HG02610 (cell line): ENCODE measurements around the gene CALN1.
"Not testable (repeated sequence)": the region's sequence is repeated elsewhere in the genome, so short reads cannot be mapped to it uniquely, and the experiment has no call there.

Experiments used
- ATAC-seq: cut with Tn5 transposase; IDR thresholded peaks from one replicate; pipeline ENCODE4 v1.9.1; 2021; ENCODE audit warnings: mild to moderate bottlenecking, moderate library complexity; ENCODE audit not compliant: unreplicated experiment

The CALN1 gene

DNA sequence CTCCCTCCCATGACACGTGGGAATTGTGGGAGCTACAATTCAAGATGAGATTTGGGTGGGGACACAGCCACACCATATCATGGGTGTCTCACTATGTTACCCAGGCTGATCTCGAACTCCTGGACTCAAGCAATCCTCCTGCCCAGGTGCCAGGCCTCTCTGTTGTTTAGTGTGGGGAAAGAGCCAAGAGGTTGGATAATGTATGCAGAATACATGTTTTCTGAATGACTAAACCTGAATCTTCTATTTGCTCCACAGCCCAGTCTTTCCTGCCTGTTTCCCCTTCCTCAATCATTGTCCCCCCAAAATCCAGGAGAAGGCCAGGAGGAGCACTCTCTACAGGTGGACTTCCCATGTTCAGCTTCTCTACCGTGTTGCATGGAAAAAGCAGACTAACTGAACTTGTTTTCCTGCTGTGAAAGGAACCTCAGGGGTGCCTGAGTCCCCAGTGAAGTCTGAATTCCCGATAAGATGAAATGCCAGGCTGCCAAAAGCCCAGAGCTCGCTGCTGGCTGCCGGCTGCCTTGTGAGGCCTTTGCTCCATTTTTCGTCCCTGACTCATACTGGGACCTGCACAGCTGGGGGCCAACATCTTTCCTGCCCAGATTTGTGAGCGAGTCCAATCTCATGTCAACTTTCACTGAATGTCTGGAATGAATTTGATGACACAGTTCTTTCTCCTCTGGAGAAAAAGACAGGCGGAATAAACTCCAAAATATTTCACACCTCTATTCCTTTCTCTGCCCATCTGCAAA is 588.0 kb downstream of the CALN1 start:
- no peak for ATAC-seq

DNA sequence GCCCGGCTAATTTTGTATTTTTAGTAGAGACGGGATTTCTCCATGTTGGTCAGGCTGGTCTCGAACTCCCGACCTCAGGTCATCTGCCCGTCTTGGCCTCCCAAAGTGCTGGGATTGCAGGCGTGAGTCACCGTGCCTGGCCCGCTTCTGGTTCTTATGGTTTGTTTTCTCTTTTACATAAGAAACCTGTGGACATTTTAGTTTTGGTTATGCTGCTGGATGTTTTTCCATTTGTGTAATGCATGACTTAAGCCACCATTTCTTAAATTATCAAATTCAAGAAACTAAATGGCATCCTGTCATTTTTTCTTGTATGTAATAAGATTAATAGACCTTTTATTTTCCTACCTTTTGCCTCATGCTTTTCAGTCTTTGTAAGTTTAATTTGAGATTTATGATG is 589.7 kb downstream of the CALN1 start:
- ATAC-seq: not testable (repeated sequence)

DNA sequence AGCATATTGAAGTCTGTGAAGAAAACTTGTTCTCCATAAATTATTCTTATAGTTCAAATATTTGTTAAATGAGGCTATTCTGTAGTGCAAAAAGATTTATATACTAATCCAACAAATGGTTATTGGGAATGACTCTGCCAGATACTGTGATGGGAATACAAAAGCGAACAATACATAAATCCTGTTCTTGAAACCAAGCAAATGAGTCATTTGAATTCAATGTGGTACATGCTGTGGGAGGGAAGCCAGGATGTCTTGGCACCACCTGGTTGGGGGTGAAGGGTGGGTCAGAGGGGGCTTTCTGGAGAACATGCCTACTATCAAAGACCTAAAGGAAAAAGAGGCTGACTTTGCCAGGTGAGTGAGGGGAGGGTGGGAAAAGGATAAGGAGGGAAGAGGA is 594.2 kb downstream of the CALN1 start:
- no peak for ATAC-seq

DNA sequence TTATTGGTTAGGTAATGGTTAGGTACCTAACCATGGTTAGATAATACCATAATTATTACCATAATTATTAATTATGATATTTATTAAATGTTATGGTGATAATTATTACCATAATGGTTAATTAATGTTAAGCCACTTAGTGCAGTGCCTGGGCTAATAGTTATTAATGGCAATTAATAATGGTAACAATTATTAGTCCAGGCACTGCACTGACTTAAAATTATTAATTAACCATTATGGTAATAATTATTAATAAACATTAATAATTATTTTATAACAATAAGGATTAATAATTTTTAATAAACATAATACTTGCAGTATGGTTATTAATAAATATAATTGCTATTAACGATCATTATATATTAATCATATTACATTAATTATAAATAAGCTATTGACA is 604.0 kb downstream of the CALN1 start:
- ATAC-seq: no peak

DNA sequence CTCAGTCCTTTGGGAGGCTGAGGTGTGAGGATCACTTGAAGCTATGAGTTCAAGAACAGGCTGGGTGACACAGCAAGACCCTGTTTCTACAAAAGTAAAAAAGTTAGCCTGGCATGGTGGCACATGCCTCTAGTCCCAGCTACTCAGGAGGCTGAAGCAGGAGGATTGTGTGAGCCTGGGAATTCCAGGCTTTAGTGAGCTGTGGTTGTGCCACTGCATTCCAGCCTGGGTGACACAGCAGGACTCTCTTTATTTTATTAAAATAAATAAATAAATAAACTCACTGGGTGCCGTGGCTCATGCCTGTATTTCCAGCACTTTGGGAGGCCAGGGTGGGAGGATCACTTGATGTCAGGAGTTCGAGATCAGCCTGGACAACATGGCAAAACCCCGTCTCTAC is 607.9 kb downstream of the CALN1 start:
- no peak for ATAC-seq

DNA sequence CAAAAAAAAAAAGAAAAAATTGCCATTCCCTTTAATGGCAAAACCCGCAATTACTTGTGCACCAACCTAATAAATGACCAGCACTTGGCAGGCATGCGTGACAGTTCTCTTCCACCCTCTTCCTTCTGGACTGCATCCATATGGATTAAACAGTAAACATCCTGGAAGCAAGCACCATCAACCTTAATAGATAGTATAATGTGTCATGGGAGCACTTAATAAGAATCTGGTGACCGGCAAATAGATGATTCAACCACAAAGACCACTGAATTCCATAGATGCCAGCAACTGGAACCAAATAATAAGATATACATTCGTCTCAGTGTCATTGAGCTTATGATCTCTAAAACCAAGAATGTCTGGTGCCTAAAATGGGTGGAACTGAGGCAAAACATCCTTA is 610.2 kb downstream of the CALN1 start:
- ATAC-seq: no peak

DNA sequence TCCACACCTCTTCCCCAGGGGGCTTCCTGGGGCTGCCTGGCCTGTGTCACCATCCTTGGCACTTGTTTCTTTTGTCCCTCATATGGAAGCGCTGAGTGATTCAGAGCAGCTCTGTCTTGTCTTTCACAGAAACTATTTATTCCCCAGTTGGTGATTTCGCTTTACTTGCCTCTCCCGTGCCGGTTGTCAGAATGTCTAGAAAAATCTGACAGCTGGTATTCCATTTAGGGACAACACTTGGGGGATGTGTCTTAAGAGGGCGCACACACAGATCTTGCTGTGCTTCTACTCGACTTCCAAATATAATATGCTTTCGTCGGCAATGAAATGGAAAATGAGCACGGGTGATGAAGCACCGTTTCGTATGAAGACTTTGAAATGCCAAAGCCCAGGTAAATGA is 611.8 kb downstream of the CALN1 start:
- no peak for ATAC-seq

DNA sequence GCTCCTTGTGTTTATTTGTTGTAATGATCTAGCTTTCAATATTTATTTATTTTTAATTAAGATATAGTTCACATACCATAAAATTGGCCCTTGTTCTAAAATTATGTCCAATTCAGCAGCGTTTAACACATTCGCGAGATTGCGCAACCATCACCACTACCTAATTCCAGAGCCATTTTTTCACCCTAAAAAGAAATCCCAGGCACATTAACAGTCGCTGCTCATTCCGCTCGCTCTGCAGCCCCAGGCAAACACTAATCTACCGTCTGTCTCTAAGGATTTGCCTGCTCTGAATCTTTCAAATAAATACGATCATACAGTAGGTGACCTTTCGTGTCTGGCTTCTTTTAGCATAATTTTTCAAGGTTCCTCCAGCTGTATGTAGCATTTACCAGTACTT is 616.7 kb downstream of the CALN1 start:
- no peak for ATAC-seq

DNA sequence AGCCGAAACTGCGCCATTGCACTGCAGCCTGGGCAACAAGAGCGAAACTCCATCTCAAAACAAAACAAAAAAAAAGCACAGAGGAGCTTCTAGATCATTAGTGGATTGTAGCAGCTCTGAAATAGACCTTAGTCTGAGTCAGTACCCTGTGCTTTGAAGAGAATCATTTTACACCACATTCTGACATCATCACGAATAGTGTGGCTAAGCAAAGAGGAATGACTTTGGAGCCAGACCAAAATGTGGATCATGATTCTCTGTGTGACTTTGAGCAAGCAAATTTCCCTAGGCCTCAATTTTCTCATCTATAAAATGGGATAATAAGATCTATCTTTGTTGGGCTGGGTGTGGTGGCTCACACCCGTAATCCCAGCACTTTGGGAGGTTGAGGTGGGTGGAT is 618.9 kb downstream of the CALN1 start:
- ATAC-seq: no peak

DNA sequence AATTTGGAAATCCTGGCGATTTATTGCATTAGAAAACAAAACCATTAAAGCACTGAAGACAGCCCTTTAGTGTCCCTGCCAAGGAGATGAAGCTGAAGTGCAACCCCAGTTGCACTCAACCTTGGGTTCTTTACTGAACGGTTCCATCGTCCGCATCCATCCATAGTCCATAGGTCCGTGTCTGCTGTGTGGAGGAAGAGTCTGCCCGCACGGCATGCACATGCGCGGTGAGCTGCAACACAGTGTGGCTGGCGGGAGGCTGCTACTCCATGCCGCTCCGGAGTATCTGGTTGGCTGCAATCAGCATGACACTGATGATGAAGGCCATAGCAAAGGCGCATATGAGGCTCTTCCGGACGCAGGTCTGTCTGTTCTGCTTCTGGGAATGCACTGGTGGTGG is 624.6 kb downstream of the CALN1 start:
- ATAC-seq: no peak

DNA sequence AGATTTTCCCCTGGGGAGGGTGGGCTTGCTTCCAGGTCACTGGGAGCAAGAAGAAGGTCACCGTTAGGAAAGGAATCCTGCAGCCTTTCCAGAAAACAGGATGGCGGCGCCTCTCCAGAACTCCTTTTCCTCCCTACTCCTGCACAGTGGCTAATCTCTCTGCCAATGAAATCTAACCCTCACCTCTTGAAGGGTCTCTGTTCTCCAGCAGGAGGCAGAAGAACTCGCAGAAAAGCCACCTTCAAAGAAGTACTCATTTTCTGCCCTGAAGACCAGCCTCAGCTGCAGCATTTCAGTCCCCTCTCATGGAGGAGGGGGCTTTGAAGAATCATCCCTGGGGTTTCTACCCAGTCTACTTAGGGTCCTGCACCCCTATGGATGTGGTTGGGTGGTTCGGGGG is 626.9 kb downstream of the CALN1 start:
- no peak for ATAC-seq

DNA sequence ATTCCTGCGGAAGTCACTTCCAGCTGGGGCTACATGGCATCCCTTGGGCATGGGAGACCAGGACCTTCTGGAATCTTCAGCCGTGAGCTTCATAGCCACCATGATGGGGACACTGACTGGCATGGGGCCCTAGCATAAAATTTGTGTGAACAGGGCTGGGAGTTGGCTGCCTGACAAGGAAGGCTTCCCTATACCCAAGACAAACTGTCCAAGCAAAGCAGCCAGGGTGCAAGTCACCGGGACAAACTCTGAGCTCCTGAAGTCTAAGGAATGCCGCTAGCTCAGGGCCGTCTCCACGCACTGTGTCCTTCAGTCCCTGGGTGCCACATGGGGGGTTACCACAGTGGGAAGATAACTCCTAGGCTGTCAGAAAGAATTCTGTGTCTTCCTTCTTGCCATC is 627.4 kb downstream of the CALN1 start:
- ATAC-seq: no peak

DNA sequence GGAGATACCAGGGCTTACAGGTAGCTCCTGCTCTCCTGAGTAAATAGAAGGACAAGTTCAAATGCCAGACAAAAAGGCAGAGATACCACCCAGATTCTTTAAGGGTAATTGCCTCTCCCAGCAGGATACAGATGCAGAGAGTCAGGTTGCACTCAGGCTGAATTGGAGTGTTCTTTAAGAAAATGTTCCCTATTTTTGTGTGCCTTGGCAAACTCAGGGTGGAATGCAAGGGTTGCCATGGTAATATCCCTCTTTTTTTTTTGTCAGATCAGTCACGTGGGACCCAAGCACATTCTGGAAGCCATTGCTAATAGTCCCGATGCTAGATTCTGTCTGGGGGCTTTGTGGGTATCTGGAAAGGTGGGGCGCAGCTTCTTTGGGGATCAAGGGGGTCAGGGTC is 628.0 kb downstream of the CALN1 start:
- ATAC-seq: no peak

DNA sequence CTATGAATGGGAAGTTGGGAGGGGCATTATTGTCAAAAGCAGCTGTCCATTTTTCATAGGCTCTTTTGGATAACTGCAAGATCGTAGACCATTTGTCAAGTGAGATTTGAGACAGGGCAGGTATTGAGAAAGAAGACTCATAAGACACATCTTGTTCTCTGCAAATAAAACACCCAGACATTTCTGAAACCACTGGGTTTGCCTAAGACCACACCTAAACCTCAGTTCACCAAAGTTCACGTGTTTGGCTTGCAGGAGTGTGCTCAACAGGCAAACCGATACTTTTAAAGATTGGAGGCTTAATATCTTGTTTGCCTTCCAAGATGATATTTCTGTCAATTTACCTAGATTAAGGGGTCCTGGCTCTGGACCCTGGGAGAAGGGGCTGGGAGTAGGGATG is 628.4 kb downstream of the CALN1 start:
- ATAC-seq: no peak

DNA sequence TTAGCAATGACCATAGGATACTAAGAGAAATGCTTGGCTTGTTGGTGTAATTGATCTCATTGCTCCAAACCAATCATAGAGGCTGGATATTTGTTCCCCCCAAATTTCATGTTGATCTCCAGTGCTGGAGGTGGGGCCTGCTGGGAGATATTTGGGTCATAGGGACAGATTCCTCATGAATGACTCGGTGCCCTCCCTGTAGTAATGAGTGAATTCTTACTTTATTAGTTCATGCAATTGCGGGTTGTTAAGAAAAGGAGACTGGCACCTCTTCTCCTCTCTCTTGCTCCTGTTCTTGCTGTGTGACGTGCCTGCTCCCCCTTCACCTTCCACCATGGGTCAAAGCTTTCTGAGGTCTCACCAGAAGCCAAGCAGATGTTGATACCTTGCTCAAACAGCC is 630.1 kb downstream of the CALN1 start:
- no peak for ATAC-seq

DNA sequence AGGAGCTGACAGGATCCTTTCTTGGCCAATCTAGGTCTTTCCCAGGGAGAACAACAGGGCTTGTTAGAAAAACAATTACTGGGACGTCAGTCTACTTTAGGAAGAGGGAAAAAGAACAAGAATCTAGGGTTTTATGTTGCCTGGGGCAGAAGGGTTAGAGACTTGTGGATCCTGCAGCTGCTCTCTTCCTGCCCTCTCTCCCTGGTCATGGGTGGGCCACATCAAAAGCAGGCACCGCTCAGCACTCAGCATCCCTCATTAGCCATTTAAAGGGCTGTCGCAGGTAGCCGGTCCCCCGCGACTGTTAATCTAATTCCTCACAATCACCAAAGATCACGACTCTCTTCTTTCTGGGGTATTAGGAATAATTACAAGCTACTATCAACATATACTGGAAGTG is 631.9 kb downstream of the CALN1 start:
- no peak for ATAC-seq

DNA sequence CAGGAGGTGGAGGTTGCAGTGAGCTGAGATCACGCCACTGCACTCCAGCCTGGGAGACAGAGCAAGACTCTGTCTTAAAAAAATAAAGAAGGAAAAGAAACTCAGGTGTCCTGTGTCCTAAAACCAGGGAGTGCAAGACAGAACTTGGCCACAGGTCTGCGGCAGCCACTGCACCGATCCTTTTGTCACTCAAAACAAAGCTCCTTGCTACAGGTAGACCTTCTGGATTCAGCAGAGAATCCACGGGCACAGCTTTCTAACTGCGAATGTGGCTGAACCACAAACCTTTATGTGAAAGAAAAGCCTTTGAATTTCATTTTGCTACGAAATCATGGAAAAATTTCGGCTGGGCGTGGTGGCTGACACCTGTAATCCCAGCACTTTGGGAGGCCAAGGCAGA is 634.9 kb downstream of the CALN1 start:
- ATAC-seq: no peak

DNA sequence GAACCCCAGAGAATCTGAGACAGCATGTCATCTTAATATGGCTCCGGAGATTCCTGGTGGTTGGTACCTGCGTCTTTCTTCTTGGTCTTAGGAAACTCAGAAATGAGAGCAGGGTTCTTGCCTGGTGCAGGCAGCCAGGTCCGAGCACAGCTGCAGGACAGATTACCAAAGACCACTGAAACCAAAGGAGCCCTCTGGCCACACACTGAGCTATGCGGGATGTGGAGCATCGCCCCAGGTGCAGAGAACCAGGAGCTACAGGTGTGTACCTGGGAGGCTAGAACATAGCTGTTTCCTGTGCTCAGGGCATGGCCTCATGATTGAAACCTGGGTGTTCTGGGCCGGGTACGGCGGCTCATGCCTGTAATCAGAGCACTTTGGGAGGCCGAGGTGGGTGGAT is 635.4 kb downstream of the CALN1 start:
- no peak for ATAC-seq

DNA sequence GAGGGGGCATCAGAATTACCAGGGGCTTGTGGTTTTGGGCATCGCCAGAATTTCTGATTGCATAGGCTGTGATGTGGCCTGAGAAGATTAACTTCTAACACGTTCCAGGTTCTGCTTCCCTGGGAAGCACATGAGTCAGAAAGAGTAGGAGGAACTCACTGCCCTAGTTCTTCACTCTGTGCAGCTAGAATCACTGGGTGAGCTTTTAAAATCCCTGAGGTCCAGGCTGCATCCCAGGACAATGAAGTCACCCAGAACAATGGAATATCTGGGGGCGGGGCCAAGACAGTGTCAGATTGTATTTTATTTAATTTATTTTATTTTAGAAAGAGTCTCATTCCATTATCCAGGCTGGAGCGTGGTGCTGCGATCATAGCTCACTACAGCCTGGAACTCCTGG is 636.5 kb downstream of the CALN1 start:
- ATAC-seq: no peak

DNA sequence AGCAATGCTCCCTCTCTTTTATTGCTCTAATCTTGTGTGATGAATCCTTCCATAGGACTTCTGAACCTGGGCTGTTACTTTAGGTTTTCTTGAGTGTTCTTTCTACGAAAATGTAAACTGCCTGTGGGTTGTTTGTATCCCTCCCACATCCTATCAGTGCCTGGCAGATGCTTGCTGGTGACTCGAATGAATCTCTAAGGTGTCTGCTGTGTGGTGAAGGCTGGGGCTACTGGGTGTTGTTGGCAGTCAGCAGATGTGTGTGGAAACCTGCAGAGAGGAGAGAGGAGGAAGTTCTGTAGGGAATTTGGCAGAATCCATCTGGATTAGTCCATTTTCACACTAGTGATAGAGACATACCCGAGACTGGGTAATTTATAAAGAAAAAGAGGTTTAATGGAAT is 639.4 kb downstream of the CALN1 start:
- ATAC-seq: no peak

DNA sequence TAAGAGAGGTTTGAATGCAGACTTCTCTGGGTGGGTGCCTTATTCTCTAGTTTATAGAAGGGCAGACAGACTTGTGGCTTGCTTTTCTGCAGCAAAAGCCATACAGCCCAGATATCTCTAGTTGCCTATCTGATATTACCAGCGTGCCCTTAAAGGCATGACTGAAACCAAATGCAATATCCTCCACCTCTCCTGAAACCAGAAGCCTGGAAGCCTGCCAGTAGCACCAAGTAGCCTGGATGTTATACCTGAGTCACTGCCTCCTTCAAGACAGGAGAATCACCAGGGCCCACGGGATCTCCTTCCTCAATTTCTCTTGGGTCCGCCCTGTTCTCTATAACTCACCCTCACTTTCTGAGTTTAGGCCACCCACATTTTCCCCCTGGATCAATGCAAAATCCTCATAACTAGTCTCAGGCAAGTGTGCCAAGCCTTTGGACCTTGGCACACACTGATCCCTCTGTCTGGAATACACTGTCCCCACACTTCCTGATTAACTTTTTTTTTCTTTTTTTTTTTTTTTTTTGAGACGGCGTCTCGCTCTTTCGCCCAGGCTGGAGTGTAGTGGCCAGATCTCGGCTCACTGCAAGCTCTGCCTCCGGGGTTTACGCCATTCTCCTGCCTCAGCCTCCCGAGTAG is 641.8 kb downstream of the CALN1 start:
- no peak for ATAC-seq

DNA sequence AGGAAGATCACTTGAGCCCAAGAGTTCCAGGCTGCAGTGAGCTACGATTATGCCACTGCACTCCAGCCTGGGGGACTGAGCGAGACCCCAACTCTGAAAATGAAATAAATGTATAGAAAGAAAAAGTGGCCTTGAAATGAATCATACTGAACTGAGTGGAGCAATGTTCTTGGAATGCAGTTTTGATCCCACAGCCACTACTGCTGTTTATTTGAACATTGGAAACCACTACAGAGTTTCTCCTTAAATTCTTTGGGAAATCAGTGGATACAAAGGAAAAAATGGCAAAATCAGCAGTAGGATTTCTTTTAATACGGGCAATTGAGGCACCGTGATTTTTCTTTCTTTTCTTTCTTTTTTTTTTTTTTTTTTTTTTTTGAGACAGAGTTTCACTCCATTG is 642.8 kb downstream of the CALN1 start:
- ATAC-seq: no peak

DNA sequence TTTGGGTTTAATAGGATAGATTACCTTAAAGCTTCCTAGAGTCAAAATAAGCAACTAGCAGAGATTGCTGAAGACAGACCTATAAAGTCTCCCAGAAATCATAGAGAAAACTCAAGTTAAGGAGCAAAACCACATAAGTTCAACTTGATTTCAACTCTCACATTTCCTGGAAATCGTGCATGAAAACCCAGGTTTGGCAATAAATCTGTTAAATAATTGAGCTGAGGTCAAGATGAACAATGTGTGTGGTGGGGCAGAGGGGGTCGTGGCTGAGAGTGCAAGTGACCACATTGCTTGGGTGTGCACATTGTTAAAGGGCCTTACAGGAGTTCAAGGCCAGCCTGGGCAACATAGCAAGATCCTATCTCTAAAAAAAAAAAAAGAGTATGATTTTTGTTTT is 643.7 kb downstream of the CALN1 start:
- no peak for ATAC-seq
